Psoas muscle (tissue), 8 donors: Measurements from ENCODE around the gene IFT57. TPM values are rescaled to one million over a fixed set of nuclear protein-coding genes. Genes with fewer than 3 reads are reported as not detected.

Experiments
- ATAC-seq, 4 donors: fragments of 200-7000 bp; cut with Tn5 transposase; one replicate each; pipeline ENCODE4 v1.9.1; 2020; ENCODE audit warnings: moderate library complexity in 3 of 4, mild to moderate bottlenecking in 2 of 4
- DNase-seq, 2 donors: peaks; one replicate each; pipeline ENCODE4 v3.0.0-alpha.2; 2020
- H3K27ac ChIP-seq: fragments of 200-600 bp; one replicate; pipeline ENCODE4 v1.8.0; 2022
- H3K27me3 ChIP-seq, 3 donors: fragments of 200-600 bp in 1 of 3; one replicate each; pipeline versions ENCODE4 v1.6.1 to v1.8.0; 2013 to 2022; ENCODE audit warnings: low read length in 2 of 3, mild to moderate bottlenecking in 2 of 3, moderate library complexity in 1 of 3; ENCODE audit not compliant: insufficient read depth in 3 of 3
- H3K36me3 ChIP-seq, 2 donors: fragments of 200-600 bp in 1 of 2; one replicate each; pipeline versions ENCODE4 v1.6.1 to v1.8.0; 2013 to 2022; ENCODE audit warnings: low read depth in 1 of 2, mild to moderate bottlenecking in 1 of 2, moderate library complexity in 1 of 2; ENCODE audit not compliant: insufficient read depth in 1 of 2
- H3K4me1 ChIP-seq: fragments of 200-600 bp; one replicate; pipeline ENCODE4 v1.8.0; 2022
- H3K4me3 ChIP-seq: fragments of 200-600 bp; one replicate; pipeline ENCODE4 v1.8.0; 2022; ENCODE audit warnings: mild to moderate bottlenecking
- H3K9me3 ChIP-seq: fragments of 200-600 bp; one replicate; pipeline ENCODE4 v1.8.0; 2022
- WGBS, 3 donors: extraction: QIAGEN DNeasy Blood & Tissue Kit; methylation state at CpG; one replicate each; pipeline versions ENCODE4 v1.1.6 to v1.1.7; 2013; 5-methylcytosine and 5-hydroxymethylcytosine counted together
- intact Hi-C, 2 donors: fragments of 100-400 bp; cut with DNase I; formaldehyde crosslinking; loops; one replicate each; pipeline versions ENCODE4 v1.11.0 to v1.14.2; 2022
- polyA plus RNA-seq, 3 donors: library from polyadenylated mRNA; stranded (reverse); fragments of 200-250 nt; gene quantifications; one replicate each; pipeline ENCODE4 v1.2.3, GENCODE V29; 2013
- total RNA-seq, 4 donors: library from RNA; stranded (reverse); fragmentation: NEBNext Ultra II Directional in 2 of 4; extraction: Animal tissue kit (Norgen Biotek cat#: 25700) in 2 of 4; gene quantifications; one replicate each; pipeline versions ENCODE4 v1.2.1 to v1.2.4, GENCODE V29; 2021 to 2023
- TF ChIP-seq, protein P1 (sequence below): fragments of 200-600 bp; IDR thresholded peaks from one replicate; pipeline ENCODE4 v1.8.0; 2022; ENCODE audit warnings: antibody characterized with exemption
- donor health status: healthy with polysubstance abuse.
- donor health status: DM: no; HTN: no; CAD: no; lungs with moderate emphysema.
- donor health status: Bipolar disorder and iron deficiency.
- donor health status: healthy.
- donor health status: DM: yes; HTN: yes; CAD: no.
- donor health status: DM: no; HTN: no; CAD: no.
- donor health status: DM: no; HTN: no; CAD: no.
- donor health status: DM: yes; HTN: yes; CAD: no.

The IFT57 gene
- total and polyA plus RNA-seq, 7 donors, result 5.3 to 18.0 (median 14.6) TPM

DNA sequence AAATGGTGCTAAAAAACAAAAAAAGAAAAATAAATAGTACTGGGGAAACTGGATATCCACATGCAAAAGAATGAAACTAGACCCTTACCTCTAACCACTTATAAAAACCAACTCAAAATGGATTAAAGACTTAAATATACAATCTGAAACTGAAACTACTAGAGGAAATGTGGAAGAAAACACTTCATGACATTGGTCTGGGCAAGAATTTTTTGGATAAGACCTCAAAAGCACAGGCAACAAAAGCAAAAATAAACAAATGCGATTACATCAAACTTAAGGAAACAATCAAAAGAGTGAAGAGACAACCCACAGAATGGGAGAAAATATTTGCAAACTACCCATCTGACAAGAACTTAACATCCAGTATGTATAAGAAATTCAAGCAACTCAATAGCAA lies 6.4 kb downstream of the IFT57 start:
- TF ChIP-seq, protein P1, sequence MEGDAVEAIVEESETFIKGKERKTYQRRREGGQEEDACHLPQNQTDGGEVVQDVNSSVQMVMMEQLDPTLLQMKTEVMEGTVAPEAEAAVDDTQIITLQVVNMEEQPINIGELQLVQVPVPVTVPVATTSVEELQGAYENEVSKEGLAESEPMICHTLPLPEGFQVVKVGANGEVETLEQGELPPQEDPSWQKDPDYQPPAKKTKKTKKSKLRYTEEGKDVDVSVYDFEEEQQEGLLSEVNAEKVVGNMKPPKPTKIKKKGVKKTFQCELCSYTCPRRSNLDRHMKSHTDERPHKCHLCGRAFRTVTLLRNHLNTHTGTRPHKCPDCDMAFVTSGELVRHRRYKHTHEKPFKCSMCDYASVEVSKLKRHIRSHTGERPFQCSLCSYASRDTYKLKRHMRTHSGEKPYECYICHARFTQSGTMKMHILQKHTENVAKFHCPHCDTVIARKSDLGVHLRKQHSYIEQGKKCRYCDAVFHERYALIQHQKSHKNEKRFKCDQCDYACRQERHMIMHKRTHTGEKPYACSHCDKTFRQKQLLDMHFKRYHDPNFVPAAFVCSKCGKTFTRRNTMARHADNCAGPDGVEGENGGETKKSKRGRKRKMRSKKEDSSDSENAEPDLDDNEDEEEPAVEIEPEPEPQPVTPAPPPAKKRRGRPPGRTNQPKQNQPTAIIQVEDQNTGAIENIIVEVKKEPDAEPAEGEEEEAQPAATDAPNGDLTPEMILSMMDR, result no peak
- DNase-seq, result no peak
- Histone ChIP-seq H3K9me3 (no peaks in the 10 kb centered on the region), H3K27ac (no peak overlapping the region), H3K4me3 (no peak overlapping the region), H3K4me1 (peaks cover 4% of the 10 kb centered on the region), H3K36me3 (peaks cover 0 to 24% of the 10 kb centered on the region in 2 donors), H3K27me3 (no peaks in the 10 kb centered on the region)
- no peak for ATAC-seq
- WGBS, 3 donors, result 88 to 89% (median 88%) methylated on average over 1 of the region's 1 CpG
- intact Hi-C loops, result no loop called here

DNA sequence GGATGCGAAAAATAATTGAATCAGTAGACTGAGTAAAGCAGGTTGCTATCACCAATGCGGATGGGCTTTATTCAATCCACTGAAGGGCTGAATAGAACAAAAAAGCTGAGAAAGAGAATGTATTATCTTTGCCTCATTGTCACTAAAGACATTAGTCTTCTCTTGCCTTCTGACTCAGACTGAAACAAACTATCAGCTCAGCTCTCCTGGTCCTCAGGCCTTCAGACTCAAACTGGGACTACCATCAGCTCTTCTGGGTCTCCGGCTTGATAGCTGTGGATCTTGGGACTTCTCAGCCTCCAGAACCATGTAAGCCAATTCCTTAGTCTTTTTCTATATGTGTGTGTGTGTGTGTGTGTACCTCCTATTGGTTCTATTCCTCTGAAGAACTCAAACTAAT lies 12.6 kb downstream of the IFT57 start:
- TF ChIP-seq, protein P1, result no peak
- WGBS, 3 donors, result 94 to 98% (median 98%) methylated on average over 3 of the region's 3 CpGs
- DNase-seq, result no peak
- no peak overlapping the region for H3K27ac ChIP-seq
- H3K27me3 ChIP-seq, result no peaks in the 10 kb centered on the region
- ATAC-seq, result no peak
- H3K9me3 ChIP-seq, result no peaks in the 10 kb centered on the region
- H3K4me1 ChIP-seq, result no peaks in the 10 kb centered on the region
- H3K36me3 ChIP-seq, result peaks cover 0 to 24% of the 10 kb centered on the region in 2 donors
- H3K4me3 ChIP-seq, result no peak overlapping the region
- intact Hi-C loops, result no loop called here

DNA sequence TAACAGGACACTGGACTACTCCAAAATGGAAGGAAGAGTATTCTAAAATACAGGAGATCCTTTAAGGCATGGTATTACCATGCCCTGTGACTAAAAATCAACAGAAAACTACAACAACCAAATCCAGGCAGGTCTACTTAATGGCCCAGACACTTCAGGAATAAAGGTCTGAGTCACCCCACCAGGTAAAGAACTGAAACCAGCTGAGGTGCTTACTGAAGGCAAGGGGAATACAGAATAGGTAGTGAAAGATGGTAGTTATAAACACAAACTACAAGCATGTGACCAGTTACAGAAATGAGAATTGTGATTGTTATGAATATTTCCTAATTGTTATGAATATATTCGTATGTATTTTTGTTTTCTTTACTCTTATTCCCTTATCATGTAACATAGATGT lies 13.4 kb downstream of the IFT57 start:
- H3K27ac ChIP-seq, result no peak overlapping the region
- H3K27me3 ChIP-seq, result no peaks in the 10 kb centered on the region
- no peaks in the 10 kb centered on the region for H3K4me1 ChIP-seq
- TF ChIP-seq, protein P1, result no peak
- no peak for DNase-seq
- 94 to 98% (median 97%) methylated on average over 1 of the region's 1 CpG for WGBS, 3 donors
- ATAC-seq, result no peak
- H3K9me3 ChIP-seq, result no peaks in the 10 kb centered on the region
- no peak overlapping the region for H3K4me3 ChIP-seq
- intact Hi-C loops, result no loop called here
- H3K36me3 ChIP-seq, result peaks cover 0 to 24% of the 10 kb centered on the region in 2 donors

DNA sequence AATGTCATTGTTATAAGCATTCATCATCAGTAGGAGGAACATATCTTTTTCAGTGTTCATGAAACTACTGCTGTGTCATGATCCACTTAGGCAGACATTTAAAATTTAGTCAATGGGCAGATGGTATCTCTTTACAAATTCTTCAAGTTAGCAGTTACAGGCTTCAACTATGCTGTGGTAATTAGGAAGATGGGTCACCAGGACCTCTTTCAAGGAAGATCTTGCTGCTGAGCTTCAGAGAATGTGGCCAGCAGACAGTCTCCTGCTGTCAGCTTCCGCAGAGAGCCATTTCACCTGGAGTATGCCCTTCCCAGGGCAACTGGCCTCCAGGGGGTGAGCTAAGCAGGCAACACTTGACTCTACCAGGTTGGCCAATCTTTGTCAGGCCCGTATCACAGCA lies 19.4 kb downstream of the IFT57 start:
- ATAC-seq, result no peak

DNA sequence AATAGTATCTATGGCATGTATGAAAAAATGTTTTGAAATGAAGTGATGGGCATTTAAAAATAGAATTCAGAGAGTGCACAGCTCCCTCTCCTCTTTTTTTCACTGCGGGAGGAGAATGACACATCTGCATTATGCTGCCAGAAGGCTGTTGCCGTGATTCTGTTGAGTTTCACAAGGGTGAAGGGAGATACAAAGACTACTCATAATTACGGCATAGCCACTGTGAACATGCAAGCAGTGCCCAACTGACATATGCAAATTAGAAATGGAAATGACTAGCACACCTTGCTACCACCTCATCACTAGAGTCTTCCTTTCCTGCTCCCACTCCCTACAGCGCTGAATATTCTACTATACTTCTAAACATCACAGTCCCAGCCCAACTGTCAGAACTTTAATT lies 20.1 kb downstream of the IFT57 start:
- H3K27me3 ChIP-seq, result no peaks in the 10 kb centered on the region
- H3K9me3 ChIP-seq, result no peaks in the 10 kb centered on the region
- no peaks in the 10 kb centered on the region for H3K4me1 ChIP-seq
- no peak overlapping the region for H3K27ac ChIP-seq
- 86 to 92% (median 92%) methylated on average over 4 of the region's 4 CpGs for WGBS, 3 donors
- ATAC-seq, result no peak
- TF ChIP-seq, protein P1, result no peak
- intact Hi-C loops, result no loop called here
- H3K4me3 ChIP-seq, result no peak overlapping the region
- no peak for DNase-seq
- H3K36me3 ChIP-seq, result no peaks in the 10 kb centered on the region

More for the DNA sequence above, 19.4 kb downstream of the IFT57 start:
- Histone ChIP-seq H3K36me3 (no peaks in the 10 kb centered on the region), H3K27ac (no peak overlapping the region), H3K4me1 (no peaks in the 10 kb centered on the region), H3K9me3 (no peaks in the 10 kb centered on the region), H3K4me3 (no peak overlapping the region), H3K27me3 (no peaks in the 10 kb centered on the region)
- DNase-seq, result no peak
- TF ChIP-seq, protein P1, result no peak
- intact Hi-C loops, result no loop called here
- 85 to 93% (median 91%) methylated on average over 2 of the region's 2 CpGs for WGBS, 3 donors
